ENCODE data around the gene PTPRD. TPM values are rescaled to one million over a fixed set of nuclear protein-coding genes. Genes with fewer than 3 reads are reported as not detected.

Gene PTPRD
- total RNA-seq, 1 experiment from 2014 or later = not detected

DNA sequence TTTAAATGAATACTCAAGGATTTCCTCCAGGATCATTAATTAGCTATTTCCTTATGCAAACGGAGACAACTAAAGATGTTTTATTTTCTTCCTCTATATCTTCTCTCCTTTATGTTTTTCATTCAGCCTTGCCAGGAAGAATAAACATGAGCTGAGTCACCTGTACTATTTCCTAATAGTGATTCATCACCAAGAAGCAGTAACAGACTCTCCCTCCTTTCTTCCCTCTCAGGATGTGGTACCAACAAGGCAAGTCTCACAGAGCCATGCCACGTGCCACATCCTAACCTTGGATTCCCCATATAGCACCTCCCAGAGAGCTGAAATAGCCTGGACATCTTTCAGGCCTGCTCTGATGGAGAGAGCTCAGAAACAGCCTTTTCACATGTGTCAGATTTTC, 2054.6 kb downstream of the PTPRD start:
- H3K27me3 ChIP-seq (replicated peaks; ENCODE audit: insufficient read depth, low read depth, low read length, poor library complexity) = no peaks in the 10 kb centered on the region
- no peak overlapping the region for H3K4me3 ChIP-seq (ENCODE audit: low read depth, low read length, poor library complexity, severe bottlenecking)
- POLR2A ChIA-PET (ENCODE audit: low non-redundant PET) = no interaction called here
- no peaks in the 10 kb centered on the region for H3K36me3 ChIP-seq (ENCODE audit: insufficient read depth, low read length, poor library complexity, severe bottlenecking)
- intact Hi-C loops (cut with micrococcal nuclease; ENCODE audit: unreplicated experiment) = no loop called here
- CTCF ChIA-PET = no interaction called here
- H3K27ac ChIP-seq (ENCODE audit: low read depth, low read length, poor library complexity, severe bottlenecking) = no peak overlapping the region
- BruUV-seq (replicated peaks) = no TSS peak
- DNase-seq (ENCODE audit: low spot score) = no peak
- TF ChIP-seq, protein P1, sequence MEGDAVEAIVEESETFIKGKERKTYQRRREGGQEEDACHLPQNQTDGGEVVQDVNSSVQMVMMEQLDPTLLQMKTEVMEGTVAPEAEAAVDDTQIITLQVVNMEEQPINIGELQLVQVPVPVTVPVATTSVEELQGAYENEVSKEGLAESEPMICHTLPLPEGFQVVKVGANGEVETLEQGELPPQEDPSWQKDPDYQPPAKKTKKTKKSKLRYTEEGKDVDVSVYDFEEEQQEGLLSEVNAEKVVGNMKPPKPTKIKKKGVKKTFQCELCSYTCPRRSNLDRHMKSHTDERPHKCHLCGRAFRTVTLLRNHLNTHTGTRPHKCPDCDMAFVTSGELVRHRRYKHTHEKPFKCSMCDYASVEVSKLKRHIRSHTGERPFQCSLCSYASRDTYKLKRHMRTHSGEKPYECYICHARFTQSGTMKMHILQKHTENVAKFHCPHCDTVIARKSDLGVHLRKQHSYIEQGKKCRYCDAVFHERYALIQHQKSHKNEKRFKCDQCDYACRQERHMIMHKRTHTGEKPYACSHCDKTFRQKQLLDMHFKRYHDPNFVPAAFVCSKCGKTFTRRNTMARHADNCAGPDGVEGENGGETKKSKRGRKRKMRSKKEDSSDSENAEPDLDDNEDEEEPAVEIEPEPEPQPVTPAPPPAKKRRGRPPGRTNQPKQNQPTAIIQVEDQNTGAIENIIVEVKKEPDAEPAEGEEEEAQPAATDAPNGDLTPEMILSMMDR (conservative IDR thresholded peaks at IDR 0.05; ENCODE audit: low read depth, low read length) = no peak
- no peak for TF ChIP-seq EZH2 (IDR thresholded peaks at IDR 0.05; ENCODE audit: borderline replicate concordance, low read depth, low read length, poor library complexity, severe bottlenecking)
- H3K4me1 ChIP-seq (ENCODE audit: insufficient read depth, low read length, poor library complexity, severe bottlenecking) = no peaks in the 10 kb centered on the region
- H3K9me3 ChIP-seq (ENCODE audit: low read depth, low read length, poor library complexity, severe bottlenecking) = no peaks in the 10 kb centered on the region

DNA sequence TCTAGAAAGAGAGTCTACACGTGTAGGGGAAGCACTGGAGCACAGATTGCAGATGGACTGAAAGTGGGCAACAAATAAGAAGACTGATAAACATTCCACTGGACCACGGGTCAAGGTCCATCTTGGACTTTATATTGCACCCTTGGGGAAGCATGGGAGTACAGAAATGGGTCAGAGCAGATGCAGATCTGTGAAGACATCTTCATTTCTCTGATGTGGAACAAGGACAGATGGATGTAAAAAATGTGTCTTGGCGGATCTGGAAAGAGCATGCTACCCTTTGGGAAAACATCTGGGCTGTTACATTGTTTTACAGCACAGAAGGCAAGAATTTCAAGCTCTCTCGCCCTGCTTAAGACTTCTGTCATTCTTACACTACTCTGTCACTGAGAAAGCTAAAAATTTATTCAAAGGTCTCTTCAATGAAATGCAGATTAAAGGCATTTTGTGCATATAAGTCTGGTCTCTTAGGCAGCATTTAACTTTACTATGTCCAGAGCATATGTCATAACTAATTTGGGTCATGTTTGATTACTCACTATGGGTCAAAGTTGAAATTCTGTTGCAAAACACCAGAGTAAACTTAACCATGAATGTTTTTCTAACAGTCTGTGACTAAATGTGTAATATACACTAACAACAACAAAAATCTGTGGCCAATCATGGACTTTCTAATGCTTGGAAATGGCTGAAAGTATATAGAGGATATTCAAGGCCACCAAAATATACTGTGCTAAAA, 2056.9 kb downstream of the PTPRD start:
- Histone ChIP-seq H3K36me3 (ENCODE audit: insufficient read depth, low read length, poor library complexity, severe bottlenecking) (no peaks in the 10 kb centered on the region), H3K27ac (ENCODE audit: low read depth, low read length, poor library complexity, severe bottlenecking) (no peak overlapping the region), H3K4me3 (ENCODE audit: low read depth, low read length, poor library complexity, severe bottlenecking) (no peak overlapping the region), H3K9me3 (ENCODE audit: low read depth, low read length, poor library complexity, severe bottlenecking) (no peaks in the 10 kb centered on the region), H3K4me1 (ENCODE audit: insufficient read depth, low read length, poor library complexity, severe bottlenecking) (no peaks in the 10 kb centered on the region), H3K27me3 (replicated peaks; ENCODE audit: insufficient read depth, low read depth, low read length, poor library complexity) (no peaks in the 10 kb centered on the region)
- CTCF ChIA-PET = no interaction called here
- DNase-seq (ENCODE audit: low spot score) = no peak
- POLR2A ChIA-PET (ENCODE audit: low non-redundant PET) = no interaction called here
- BruUV-seq (replicated peaks) = no TSS peak
- intact Hi-C loops (cut with micrococcal nuclease; ENCODE audit: unreplicated experiment) = no loop called here
- TF ChIP-seq, protein P1 (conservative IDR thresholded peaks at IDR 0.05; ENCODE audit: low read depth, low read length) = no peak
- TF ChIP-seq EZH2 (IDR thresholded peaks at IDR 0.05; ENCODE audit: borderline replicate concordance, low read depth, low read length, poor library complexity, severe bottlenecking) = no peak

- Histone ChIP-seq H3K27ac (ENCODE audit: low read depth, low read length, poor library complexity, severe bottlenecking) (no peak overlapping the region), H3K9me3 (ENCODE audit: low read depth, low read length, poor library complexity, severe bottlenecking) (no peaks in the 10 kb centered on the region), H3K4me1 (ENCODE audit: insufficient read depth, low read length, poor library complexity, severe bottlenecking) (no peaks in the 10 kb centered on the region), H3K4me3 (ENCODE audit: low read depth, low read length, poor library complexity, severe bottlenecking) (no peak overlapping the region), H3K36me3 (ENCODE audit: insufficient read depth, low read length, poor library complexity, severe bottlenecking) (no peaks in the 10 kb centered on the region), H3K27me3 (replicated peaks; ENCODE audit: insufficient read depth, low read depth, low read length, poor library complexity) (no peaks in the 10 kb centered on the region)
- intact Hi-C loops (cut with micrococcal nuclease; ENCODE audit: unreplicated experiment) = no loop called here
- ChIA-PET POLR2A (ENCODE audit: low non-redundant PET) (no interaction called here), CTCF (no interaction called here)
- TF ChIP-seq, protein P1 (conservative IDR thresholded peaks at IDR 0.05; ENCODE audit: low read depth, low read length) = no peak
- no peak for TF ChIP-seq EZH2 (IDR thresholded peaks at IDR 0.05; ENCODE audit: borderline replicate concordance, low read depth, low read length, poor library complexity, severe bottlenecking)
- BruUV-seq (replicated peaks) = no TSS peak
- DNase-seq (ENCODE audit: low spot score) = no peak
These were observed 2059.4 kb downstream of the PTPRD start for GRCh38 chr9:8553444-8553843.
